ENCODE measurements around the gene BST2.

- peak in 1 of 3 experiments; percentile 10 for TF ChIP-seq CTCF (IDR thresholded peaks at IDR 0.05)
- TF ChIP-seq EP300 (IDR thresholded peaks at IDR 0.05) = no peak
- no peak for TF ChIP-seq POLR2A (IDR thresholded peaks at IDR 0.05; ENCODE audit: low read depth)
Observed at GRCh38 chr19:17420475-17420924, 15.1 kb upstream of the BST2 start.
